Transverse colon (tissue), 4 donors: ENCODE measurements around the gene MAP3K7. TPM values are rescaled to one million over a fixed set of nuclear protein-coding genes. Genes with fewer than 3 reads are reported as not detected.

ENCODE experiments used
- DNase-seq: peaks from one replicate; pipeline ENCODE4 v3.0.0-alpha.2; 2019
- H3K27ac ChIP-seq, 4 donors: fragments of 200-600 bp; sonication (generic); 2 replicates each; pipeline ENCODE4 v1.5.1; 2016 to 2018; ENCODE audit warnings: inconsistent platforms in 4 of 4
- H3K27me3 ChIP-seq: fragments of 200-600 bp; sonication (generic); 2 replicates; pipeline ENCODE4 v1.5.1; 2017; ENCODE audit warnings: inconsistent platforms
- H3K36me3 ChIP-seq, 4 donors: fragments of 200-600 bp; sonication (generic); 2 replicates each; pipeline ENCODE4 v1.5.1; 2017 to 2019; ENCODE audit warnings: inconsistent platforms in 4 of 4
- H3K4me1 ChIP-seq, 4 donors: fragments of 200-600 bp; sonication (generic); 2 replicates each; pipeline ENCODE4 v1.5.1; 2017 to 2020; ENCODE audit warnings: inconsistent platforms in 4 of 4
- H3K4me3 ChIP-seq, 4 donors: fragments of 200-600 bp; sonication (generic); 1 replicate in 1 of 4; 2 replicates in 3 of 4; pipeline versions ENCODE4 v1.5.1 to v1.6.1; 2017 to 2019; ENCODE audit warnings: inconsistent platforms in 4 of 4
- H3K9me3 ChIP-seq, 2 donors: fragments of 200-600 bp; sonication (generic); 2 replicates each; pipeline ENCODE4 v1.5.1; 2017 to 2019; ENCODE audit warnings: inconsistent platforms in 2 of 2
- CTCF ChIP-seq, 5 experiments: fragments of 200-600 bp in 3 of 5; fragments of 450-650 bp in 2 of 5; sonication (generic) in 3 of 5; IDR thresholded peaks; 1 replicate in 2 of 5; 2 replicates in 3 of 5; pipeline ENCODE4 v1.5.1; 2016 to 2017; ENCODE audit warnings: antibody characterized with exemption in 5 of 5, inconsistent platforms in 3 of 5, mild to moderate bottlenecking in 2 of 5, moderate library complexity in 1 of 5
- EP300 ChIP-seq: sonication (generic); formaldehyde crosslinking; IDR thresholded peaks from one replicate; pipeline ENCODE4 v1.6.1; 2017; ENCODE audit warnings: antibody characterized with exemption, low read depth
- POLR2A ChIP-seq: fragments of 450-650 bp; IDR thresholded peaks from one replicate; pipeline ENCODE4 v1.6.1; 2016; ENCODE audit warnings: antibody characterized with exemption, mild to moderate bottlenecking, moderate library complexity
- POLR2AphosphoS5 ChIP-seq, 3 donors: sonication (generic); formaldehyde crosslinking; IDR thresholded peaks; one replicate each; pipeline ENCODE4 v1.6.1; 2016; ENCODE audit warnings: antibody characterized with exemption in 3 of 3
- WGBS, 2 donors: methylation state at CpG; one replicate each; pipeline ENCODE4 v1.1.5; 2018; ENCODE audit warnings: low coverage in 1 of 2; 5-methylcytosine and 5-hydroxymethylcytosine counted together
- in situ Hi-C, 4 donors: fragments of 200-750 bp; cut with MboI; loops; one replicate each; pipeline versions ENCODE4 v1.15.0 to v1.15.1; 2017; ENCODE audit warnings: low sequenced_read_pairs in 3 of 4, low pct_ligation_motif_present in 1 of 4, low pct_unique_long_range_greater_than_20kb in 1 of 4
- intact Hi-C: fragments of 100-400 bp; cut with DNase I; formaldehyde crosslinking; loops from one replicate; pipeline ENCODE4 v1.15.1; 2023; ENCODE audit warnings: low total_unique reads
- total RNA-seq, 4 donors: library from RNA; depleted of rRNA; stranded (reverse); fragments of >200 nt; gene quantifications; one replicate each; pipeline ENCODE4 v1.1.0, GENCODE V29; 2016

The MAP3K7 gene
- total RNA-seq, 4 donors from 2014 or later = 19.3 to 37.6 (median 28.5) TPM

- peaks cover 0 to 6% (median 1%) of the 10 kb centered on the region in 4 donors for H3K36me3 ChIP-seq
- H3K9me3 ChIP-seq = no peaks in the 10 kb centered on the region
- no peak overlapping the region for H3K4me3 ChIP-seq
- in situ Hi-C loops = no loop called here
- no peak for DNase-seq
- intact Hi-C loops = no loop called here
- TF ChIP-seq EP300 = no peak
- no peak for TF ChIP-seq CTCF (IDR thresholded peaks at IDR 0.05)
- TF ChIP-seq POLR2A = no peak
- no peak for TF ChIP-seq POLR2AphosphoS5 (IDR thresholded peaks at IDR 0.05)
- peaks cover 5 to 22% (median 10%) of the 10 kb centered on the region in 4 donors for H3K4me1 ChIP-seq
- H3K27ac ChIP-seq = no peak overlapping the region
- H3K27me3 ChIP-seq = no peaks in the 10 kb centered on the region
- 92 to 93% methylated on average over 4 of the region's 4 CpGs for WGBS, 2 donors
Measured at GRCh38 chr6:90536520-90536919, 50.4 kb downstream of the MAP3K7 start.

GRCh38 chr6:90534337-90535025, 52.4 kb downstream of the MAP3K7 start:
- peaks cover 5 to 22% (median 10%) of the 10 kb centered on the region in 4 donors for H3K4me1 ChIP-seq
- in situ Hi-C loops (no loop called here), intact Hi-C loops (no loop called here)
- H3K27me3 ChIP-seq = no peaks in the 10 kb centered on the region
- H3K4me3 ChIP-seq = no peak overlapping the region
- no peak for DNase-seq
- TF ChIP-seq CTCF (IDR thresholded peaks at IDR 0.05) = no peak
- TF ChIP-seq POLR2AphosphoS5 (IDR thresholded peaks at IDR 0.05) = no peak
- no peak for TF ChIP-seq EP300
- TF ChIP-seq POLR2A = no peak
- no peak overlapping the region for H3K27ac ChIP-seq
- 86 to 89% methylated on average over 3 of the region's 3 CpGs for WGBS, 2 donors
- peaks cover 0 to 6% (median 1%) of the 10 kb centered on the region in 4 donors for H3K36me3 ChIP-seq
- no peaks in the 10 kb centered on the region for H3K9me3 ChIP-seq

GRCh38 chr6:90533615-90534336, 53.1 kb downstream of the MAP3K7 start:
- WGBS, 2 donors = 81 to 90% methylated on average over 3 to 4 of the region's 4 CpGs
- peaks cover 0 to 6% (median 1%) of the 10 kb centered on the region in 4 donors for H3K36me3 ChIP-seq
- H3K4me3 ChIP-seq = no peak overlapping the region
- no peak for DNase-seq
- peaks cover 5 to 15% (median 7%) of the 10 kb centered on the region in 4 donors for H3K4me1 ChIP-seq
- TF ChIP-seq POLR2A (no peak), EP300 (no peak), POLR2AphosphoS5 (IDR thresholded peaks at IDR 0.05) (no peak), CTCF (IDR thresholded peaks at IDR 0.05) (no peak)
- intact Hi-C loops (no loop called here), in situ Hi-C loops (no loop called here)
- no peaks in the 10 kb centered on the region for H3K27me3 ChIP-seq
- no peak overlapping the region for H3K27ac ChIP-seq
- H3K9me3 ChIP-seq = no peaks in the 10 kb centered on the region

GRCh38 chr6:90530882-90531281, 56.0 kb downstream of the MAP3K7 start:
- TF ChIP-seq POLR2AphosphoS5 (IDR thresholded peaks at IDR 0.05) (no peak), POLR2A (no peak), EP300 (no peak), CTCF (IDR thresholded peaks at IDR 0.05) (no peak)
- in situ Hi-C loops (no loop called here), intact Hi-C loops (no loop called here)
- Histone ChIP-seq H3K4me3 (no peak overlapping the region), H3K36me3 (peaks cover 0 to under 1% (median 0%) of the 10 kb centered on the region in 4 donors), H3K4me1 (no peaks in the 10 kb centered on the region), H3K27ac (no peak overlapping the region), H3K27me3 (no peaks in the 10 kb centered on the region), H3K9me3 (no peaks in the 10 kb centered on the region)
- WGBS, 2 donors = 74 to 88% methylated on average over 1 of the region's 1 CpG
- DNase-seq = no peak
